GM12891 (cell line): ENCODE measurements around the gene TGFBR3.
"Not testable (repeated sequence)": the region's sequence is repeated elsewhere in the genome, so short reads cannot be mapped to it uniquely, and the experiment has no call there.

Experiments
- DNase-seq: peaks from one replicate; pipeline ENCODE4 v3.0.0; 2011; ENCODE audit warnings: low spot score; ENCODE audit not compliant: insufficient read length
- FAIRE-seq: peaks from 2 replicates; lab custom pipeline; 2011; peaks lifted over from hg19 to GRCh38; lab: Jason Lieb, UNC
- PAX5 ChIP-seq: IDR thresholded peaks from 2 replicates; pipeline ENCODE4 v1.6.1; 2011; ENCODE audit warnings: low read length, moderate library complexity, mild to moderate bottlenecking; ENCODE audit not compliant: insufficient read depth, severe bottlenecking
- POLR2A ChIP-seq: IDR thresholded peaks from 2 replicates; pipeline ENCODE4 v1.6.1; 2011; ENCODE audit warnings: low read depth, low read length, control low read depth
- POLR2AphosphoS5 ChIP-seq: IDR thresholded peaks from 2 replicates; pipeline ENCODE4 v1.6.1; 2011; ENCODE audit warnings: low read depth, low read length, control low read depth
- POU2F2 ChIP-seq: IDR thresholded peaks from 2 replicates; pipeline ENCODE4 v1.6.1; 2011; ENCODE audit warnings: low read depth, mild to moderate bottlenecking, control low read depth, low read length, moderate library complexity
- SPI1 ChIP-seq: IDR thresholded peaks from 2 replicates; pipeline ENCODE4 v1.6.1; 2011; ENCODE audit warnings: low read depth, low read length, control low read depth
- TAF1 ChIP-seq: IDR thresholded peaks from 2 replicates; pipeline ENCODE4 v1.6.1; 2011; ENCODE audit warnings: low read depth, low read length, control low read depth

TGFBR3 gene

DNA sequence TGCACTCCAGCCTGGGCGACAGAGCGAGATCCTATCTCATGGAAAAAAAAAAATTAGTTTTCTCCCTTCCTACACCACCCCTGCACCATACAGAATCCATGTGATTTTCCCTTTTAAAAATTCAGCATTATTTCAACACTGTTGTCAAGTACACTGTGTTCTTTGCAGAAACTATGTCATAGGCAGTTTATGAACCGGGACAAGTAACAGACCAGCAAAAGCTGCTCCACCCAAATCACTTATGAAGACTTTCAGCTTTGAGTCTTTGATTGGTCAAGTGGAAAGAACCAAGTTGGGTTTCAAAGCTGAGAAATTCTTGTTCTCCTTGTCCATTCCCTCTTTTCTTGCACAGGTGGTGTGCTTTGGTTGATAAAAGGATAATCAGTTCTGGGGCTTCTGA is 212.3 kb downstream of the TGFBR3 start:
- DNase-seq (no peak), FAIRE-seq (no peak)
- no peak for TF ChIP-seq POLR2AphosphoS5
- TF ChIP-seq POLR2A = no peak
- TF ChIP-seq SPI1 = no peak
- TF ChIP-seq PAX5 = no peak
- no peak for TF ChIP-seq POU2F2
- TF ChIP-seq TAF1 = no peak

DNA sequence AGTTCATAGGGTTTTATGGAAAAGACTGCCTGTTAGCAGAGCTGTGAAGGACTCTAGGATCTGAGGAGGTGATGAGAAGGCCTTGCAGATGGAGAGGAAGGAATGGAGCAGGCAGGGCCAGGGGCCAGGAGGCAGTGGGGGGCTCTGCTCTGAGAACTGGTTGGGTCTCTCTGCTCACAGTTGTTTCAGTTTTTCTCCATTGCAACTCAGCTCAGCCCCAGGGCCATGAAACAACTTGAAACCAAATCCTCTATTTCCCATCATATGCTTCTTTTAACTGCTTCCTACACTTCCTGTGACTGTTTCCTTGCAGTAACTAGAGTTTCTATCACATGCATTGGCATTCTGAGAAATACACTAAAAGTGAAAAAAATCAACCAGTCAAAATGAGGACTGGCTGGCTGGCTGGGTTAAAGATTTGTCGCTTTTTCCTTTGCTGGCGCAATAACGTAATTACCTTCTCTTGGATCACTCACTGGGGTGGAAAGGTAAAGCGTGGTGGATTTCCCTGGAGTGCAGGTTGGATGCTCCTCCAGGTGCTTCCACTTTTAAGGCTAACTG is 213.3 kb downstream of the TGFBR3 start:
- DNase-seq (no peak), FAIRE-seq (no peak)
- no peak for TF ChIP-seq POLR2A
- TF ChIP-seq POU2F2 = no peak
- TF ChIP-seq POLR2AphosphoS5 = no peak
- no peak for TF ChIP-seq SPI1
- TF ChIP-seq TAF1 = no peak
- no peak for TF ChIP-seq PAX5

DNA sequence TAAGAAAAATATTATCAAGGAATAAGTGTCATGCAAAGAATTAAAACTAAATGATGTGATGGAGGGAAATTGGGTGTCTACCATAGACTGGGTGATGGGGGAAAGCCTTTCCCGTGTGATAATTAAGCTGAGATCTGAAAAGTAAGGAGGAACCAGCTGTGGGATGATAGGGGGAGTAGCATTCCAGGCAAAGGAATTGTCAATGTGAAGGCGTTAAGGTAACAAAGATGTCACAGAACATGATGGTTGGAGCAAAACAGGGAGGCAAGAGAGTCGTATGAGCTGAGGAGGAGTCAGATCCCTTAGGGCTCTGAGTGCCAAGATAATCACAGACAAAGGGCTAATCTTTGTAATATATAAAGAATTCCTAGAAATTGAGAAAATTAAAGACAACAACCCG is 215.2 kb downstream of the TGFBR3 start:
- no peak for TF ChIP-seq POLR2AphosphoS5
- TF ChIP-seq TAF1 = no peak
- TF ChIP-seq POU2F2 = no peak
- TF ChIP-seq PAX5 = no peak
- TF ChIP-seq POLR2A = no peak
- no peak for TF ChIP-seq SPI1
- no peak for DNase-seq
- FAIRE-seq = no peak

GRCh38 chr1:91669584-91670350 is 216.2 kb downstream of the TGFBR3 start:
- FAIRE-seq (no peak), DNase-seq (no peak)
- TF ChIP-seq POLR2AphosphoS5 = no peak
- no peak for TF ChIP-seq POLR2A
- TF ChIP-seq TAF1 = no peak
- TF ChIP-seq SPI1 = no peak
- no peak for TF ChIP-seq POU2F2
- TF ChIP-seq PAX5 = no peak

- not testable (repeated sequence) for DNase-seq, FAIRE-seq
Observed at GRCh38 chr1:91666651-91667050, 219.3 kb downstream of the TGFBR3 start.

DNA sequence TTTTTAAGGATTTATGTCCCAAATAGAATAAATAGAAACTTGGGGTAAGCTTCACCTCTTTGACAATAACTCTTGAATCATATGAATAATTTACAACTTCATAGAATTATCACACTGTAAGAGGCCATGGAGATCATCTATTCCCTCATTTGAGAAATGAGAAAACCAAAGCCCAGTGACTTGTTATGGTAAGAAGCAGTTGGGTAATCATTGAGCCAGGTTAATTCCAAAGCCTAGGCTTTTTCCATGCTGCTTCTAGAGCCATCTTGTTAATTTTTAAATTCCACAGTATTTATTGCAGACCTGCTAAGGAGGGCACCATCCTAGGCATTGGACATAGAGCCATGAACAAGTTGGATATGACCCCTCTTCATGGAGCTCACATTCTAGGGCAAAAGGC is 224.8 kb downstream of the TGFBR3 start:
- no peak for TF ChIP-seq POU2F2
- TF ChIP-seq POLR2A = no peak
- no peak for TF ChIP-seq TAF1
- FAIRE-seq (no peak), DNase-seq (no peak)

DNA sequence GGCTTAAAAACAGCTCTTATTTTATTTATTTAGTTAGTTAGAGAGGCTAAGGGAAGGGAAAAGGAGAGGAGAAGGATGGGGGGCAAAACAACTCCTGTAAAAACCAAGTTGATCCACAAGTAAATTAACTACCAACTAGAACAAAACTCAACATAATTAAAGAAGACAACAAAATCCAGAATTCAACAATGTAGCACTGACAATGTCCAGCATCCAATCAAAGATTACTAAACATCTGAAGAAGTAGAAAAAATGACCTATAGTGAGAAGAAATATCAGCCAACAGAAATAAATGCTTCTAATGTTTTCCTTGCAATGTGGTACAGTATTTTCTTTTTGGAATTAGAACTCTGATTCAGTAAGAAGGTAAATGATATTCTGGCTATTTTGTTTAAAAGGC is 225.2 kb downstream of the TGFBR3 start:
- DNase-seq = no peak
- TF ChIP-seq POU2F2 = no peak
- TF ChIP-seq PAX5 = no peak
- TF ChIP-seq SPI1 = no peak
- TF ChIP-seq TAF1 = no peak
- TF ChIP-seq POLR2A = no peak
- no peak for TF ChIP-seq POLR2AphosphoS5
- FAIRE-seq = no peak

GRCh38 chr1:91655912-91656449 is 230.0 kb downstream of the TGFBR3 start:
- FAIRE-seq (no peak), DNase-seq (no peak)
- TF ChIP-seq SPI1 (no peak), PAX5 (no peak), POLR2AphosphoS5 (no peak), POLR2A (no peak), TAF1 (no peak), POU2F2 (no peak)

DNA sequence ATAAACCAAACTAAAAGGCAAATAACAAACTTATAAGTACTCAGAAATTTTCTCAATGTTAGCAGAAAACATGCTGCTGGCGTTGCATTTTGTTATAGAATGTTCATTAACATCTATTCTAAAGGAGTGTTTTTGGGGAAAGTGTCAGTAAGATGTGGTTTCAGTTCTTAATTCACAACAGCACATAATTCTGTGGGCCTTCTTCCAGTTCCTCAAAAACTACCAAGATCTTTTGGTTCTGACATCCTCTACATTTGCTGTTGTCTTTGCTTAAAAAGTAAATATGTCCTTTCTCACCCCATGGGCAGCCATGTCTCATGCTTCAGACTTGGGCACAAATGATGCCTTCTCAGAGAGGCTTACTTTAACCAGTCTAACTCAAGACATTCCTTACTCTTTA is 232.8 kb downstream of the TGFBR3 start:
- FAIRE-seq (peak; percentile 26), DNase-seq (peak; percentile 22)
- TF ChIP-seq SPI1 (peak; percentile 93), TAF1 (no peak)

GRCh38 chr1:91651661-91652071 is 234.3 kb downstream of the TGFBR3 start:
- FAIRE-seq (no peak), DNase-seq (no peak)
- no peak for TF ChIP-seq POU2F2
- no peak for TF ChIP-seq PAX5
- no peak for TF ChIP-seq TAF1
- TF ChIP-seq POLR2A = no peak
- no peak for TF ChIP-seq SPI1
- TF ChIP-seq POLR2AphosphoS5 = no peak

DNA sequence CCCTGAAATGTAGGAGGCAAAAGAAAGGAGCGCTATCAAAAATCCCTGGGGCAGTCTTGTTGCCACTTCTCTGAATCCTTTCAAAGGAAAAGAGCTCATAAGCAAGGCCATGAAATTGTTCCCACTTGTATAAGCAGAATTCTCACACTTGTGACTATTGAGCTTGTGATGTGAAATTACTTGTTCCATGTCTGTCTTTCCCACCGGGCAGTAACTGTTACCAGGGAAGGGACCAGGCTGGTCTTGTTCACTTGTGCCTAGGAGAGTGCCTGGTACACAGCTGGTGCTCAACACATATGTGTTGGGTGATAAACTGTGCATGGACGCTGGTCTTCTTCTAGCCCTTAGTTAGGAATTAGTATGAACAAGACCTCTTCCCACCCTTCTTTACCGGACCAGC is 234.7 kb downstream of the TGFBR3 start:
- FAIRE-seq (no peak), DNase-seq (no peak)
- no peak for TF ChIP-seq POLR2AphosphoS5
- no peak for TF ChIP-seq POLR2A
- TF ChIP-seq SPI1 = no peak
- no peak for TF ChIP-seq TAF1
- no peak for TF ChIP-seq POU2F2
- no peak for TF ChIP-seq PAX5
